ENCODE measurements around the gene PACS2. TPM values are rescaled to one million over a fixed set of nuclear protein-coding genes. Genes with fewer than 3 reads are reported as not detected.

PACS2 gene
- total RNA-seq, 1 experiment from 2014 or later: 100 TPM

GRCh38 chr14:105351920-105352851 is 37.6 kb downstream of the PACS2 start (continued):
- no peak for TF ChIP-seq ZNF425 (CRISPR knock-in tag; conservative IDR thresholded peaks at IDR 0.05)
- no peak for TF ChIP-seq AR (CRISPR knock-in tag; IDR thresholded peaks at IDR 0.05)
- TF ChIP-seq RELA (CRISPR knock-in tag; IDR thresholded peaks at IDR 0.05; ENCODE audit: borderline replicate concordance): no peak

- ATAC-seq: no peak
- Mint-ChIP-seq H3K4me1 (peaks cover 7% of the 10 kb centered on the region; the same call in 1 of the 2 replicates), H3K9me3 (no peaks in the 10 kb centered on the region), H3K27me3 (ENCODE audit: low read depth) (no peaks in the 10 kb centered on the region), H3K27ac (no peak overlapping the region), H3K36me3 (no peaks in the 10 kb centered on the region; the same call in 1 of the 2 replicates), H3K4me3 (no peak overlapping the region)
- TF ChIP-seq ZNF219 (CRISPR knock-in tag; IDR thresholded peaks at IDR 0.05; ENCODE audit: borderline replicate concordance) (no peak), NR3C1 (CRISPR knock-in tag; conservative IDR thresholded peaks at IDR 0.05; ENCODE audit: low read depth) (no peak), TP53 (CRISPR knock-in tag; IDR thresholded peaks at IDR 0.05) (no peak), RELA (CRISPR knock-in tag; IDR thresholded peaks at IDR 0.05; ENCODE audit: borderline replicate concordance) (no peak), ATF6 (CRISPR knock-in tag; IDR thresholded peaks at IDR 0.05) (no peak)
- no peak for DNase-seq (ENCODE audit: low spot score)
- ChIA-PET CTCF (no interaction called here), POLR2A (no interaction called here)
Observed at GRCh38 chr14:105353136-105353535, 38.6 kb downstream of the PACS2 start.

GRCh38 chr14:105354541-105354940 is 40.0 kb downstream of the PACS2 start:
- H3K9me3 Mint-ChIP-seq: no peaks in the 10 kb centered on the region
- ChIA-PET POLR2A (no interaction called here), CTCF (interaction anchor here (1.6 kb wide), 1 partner anchor 22 kb away, joined by 3 read pairs; no protein-coding TSS in a partner anchor)
- TF ChIP-seq SMAD3 (CRISPR knock-in tag; IDR thresholded peaks at IDR 0.05; ENCODE audit: borderline replicate concordance) (no peak), CDX4 (CRISPR knock-in tag; IDR thresholded peaks at IDR 0.05; ENCODE audit: borderline replicate concordance) (no peak), IRF1 (CRISPR knock-in tag; IDR thresholded peaks at IDR 0.05) (no peak), ATF3 (CRISPR knock-in tag; conservative IDR thresholded peaks at IDR 0.05) (no peak), SOX15 (CRISPR knock-in tag; IDR thresholded peaks at IDR 0.05) (no peak), GRHL2 (CRISPR knock-in tag; IDR thresholded peaks at IDR 0.05; ENCODE audit: insufficient replicate concordance, severe bottlenecking) (no peak), NR3C1 (CRISPR knock-in tag; conservative IDR thresholded peaks at IDR 0.05; ENCODE audit: low read depth) (no peak), CREM (CRISPR knock-in tag; IDR thresholded peaks at IDR 0.05) (no peak), SMAD4 (CRISPR knock-in tag; IDR thresholded peaks at IDR 0.05) (no peak), ESRRA (CRISPR knock-in tag; IDR thresholded peaks at IDR 0.05; ENCODE audit: borderline replicate concordance) (no peak), ATF1 (CRISPR knock-in tag; IDR thresholded peaks at IDR 0.05) (no peak), TEAD4 (CRISPR knock-in tag; IDR thresholded peaks at IDR 0.05) (no peak), NR2C2 (CRISPR knock-in tag; IDR thresholded peaks at IDR 0.05) (no peak), ZNF121 (CRISPR knock-in tag; IDR thresholded peaks at IDR 0.05) (no peak)
- DNase-seq (ENCODE audit: low spot score) (no peak), ATAC-seq (no peak)
- H3K27me3 Mint-ChIP-seq (ENCODE audit: low read depth): no peaks in the 10 kb centered on the region
- peaks cover 7% of the 10 kb centered on the region; the same call in 1 of the 2 replicates for H3K4me1 Mint-ChIP-seq
- no peak overlapping the region for H3K4me3 Mint-ChIP-seq
- H3K27ac Mint-ChIP-seq: peak overlapping the region; percentile 23; the same call in 1 of the 2 replicates
- H3K36me3 Mint-ChIP-seq: no peaks in the 10 kb centered on the region; the same call in 1 of the 2 replicates
